HS-27A (cell line): ENCODE measurements around the gene THSD1.

Experiments
- DNase-seq: peaks from one replicate; pipeline ENCODE4 v3.0.0-alpha.2; 2012; ENCODE audit warnings: low read depth, missing footprints

THSD1 gene

GRCh38 chr13:52405767-52406494, at the start of gene THSD1:
Gene THSD1, minus strand, starts transcription at chr13:52406172. Its CDS starts 3,572 bp downstream, at chr13:52402600.
- DNase-seq = no peak

- no peak for DNase-seq
Observed at GRCh38 chr13:52455677-52456041, 49.7 kb upstream of the THSD1 start.

DNA sequence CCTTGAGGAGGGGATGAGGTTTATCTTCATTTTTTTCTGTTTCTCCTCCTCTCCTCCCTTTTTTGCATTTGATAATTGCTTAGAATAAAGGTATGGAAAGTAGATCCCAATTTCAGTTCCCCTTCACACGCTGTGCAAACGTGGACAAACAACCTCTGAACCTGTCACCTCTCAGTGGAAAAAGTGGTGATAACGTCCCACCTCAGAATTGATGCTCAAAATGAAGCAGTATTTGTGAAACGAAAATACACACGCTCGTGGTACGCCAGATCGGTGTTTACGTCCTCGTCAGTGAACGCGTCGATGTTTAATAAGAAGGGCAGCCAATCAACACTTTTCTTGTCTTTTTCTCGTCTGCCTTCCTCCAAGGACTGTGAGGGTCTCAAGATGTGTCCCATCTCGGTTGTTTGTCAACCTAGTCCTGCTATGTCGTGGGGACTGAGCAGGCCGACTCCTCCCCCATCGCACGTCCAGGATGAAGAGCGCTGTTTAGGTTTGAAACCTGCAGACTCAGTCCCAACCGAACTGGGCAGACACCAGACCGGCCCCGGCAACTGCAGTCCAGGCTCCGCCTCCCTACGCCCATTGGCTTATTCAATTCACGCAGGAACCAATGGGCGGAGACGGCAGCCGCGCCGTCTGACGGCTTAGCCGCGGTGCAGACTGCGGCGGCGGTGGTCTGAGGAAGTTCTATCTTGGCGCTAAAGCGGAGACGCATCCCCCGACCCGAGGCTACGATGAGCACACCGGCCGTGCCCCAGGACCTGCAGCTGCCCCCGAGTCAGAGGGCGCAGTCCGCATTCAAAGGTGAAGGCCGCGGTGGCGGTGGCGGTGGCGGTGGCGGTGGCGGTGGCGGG, 49.1 kb upstream of the THSD1 start, which contains the start of gene CKAP2:
Gene CKAP2, plus strand, starts transcription at position 659 of the 857 bp plus-strand sequence. Its CDS starts 79 bp downstream, at position 738.
- DNase-seq = peak; percentile 85

GRCh38 chr13:52454459-52454819, 48.5 kb upstream of the THSD1 start:
- no peak for DNase-seq

GRCh38 chr13:52452470-52452869, 46.5 kb upstream of the THSD1 start:
- no peak for DNase-seq

GRCh38 chr13:52451135-52451804, 45.3 kb upstream of the THSD1 start:
- no peak for DNase-seq

DNA sequence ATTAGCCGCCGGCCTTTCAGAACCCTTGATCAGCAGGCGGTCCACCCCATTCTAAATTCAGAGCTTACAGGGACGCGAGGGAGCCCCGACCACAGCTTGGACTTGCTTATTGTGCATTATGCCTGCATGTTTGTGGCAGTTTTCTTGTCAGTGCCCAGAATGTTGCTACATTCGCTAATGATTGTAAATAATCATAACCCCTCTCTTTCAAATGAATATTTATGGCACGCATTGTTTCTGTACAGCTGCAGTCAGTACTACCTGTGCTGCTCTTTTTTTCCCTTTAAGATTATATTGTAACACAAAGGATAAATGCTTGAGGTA, 44.8 kb upstream of the THSD1 start:
- DNase-seq = no peak

GRCh38 chr13:52450012-52450792, 44.2 kb upstream of the THSD1 start, which contains the start of gene VPS36:
Gene VPS36, minus strand, starts transcription at chr13:52450634. Its CDS starts 40 bp downstream, at chr13:52450594.
- DNase-seq = peak; percentile 61

DNA sequence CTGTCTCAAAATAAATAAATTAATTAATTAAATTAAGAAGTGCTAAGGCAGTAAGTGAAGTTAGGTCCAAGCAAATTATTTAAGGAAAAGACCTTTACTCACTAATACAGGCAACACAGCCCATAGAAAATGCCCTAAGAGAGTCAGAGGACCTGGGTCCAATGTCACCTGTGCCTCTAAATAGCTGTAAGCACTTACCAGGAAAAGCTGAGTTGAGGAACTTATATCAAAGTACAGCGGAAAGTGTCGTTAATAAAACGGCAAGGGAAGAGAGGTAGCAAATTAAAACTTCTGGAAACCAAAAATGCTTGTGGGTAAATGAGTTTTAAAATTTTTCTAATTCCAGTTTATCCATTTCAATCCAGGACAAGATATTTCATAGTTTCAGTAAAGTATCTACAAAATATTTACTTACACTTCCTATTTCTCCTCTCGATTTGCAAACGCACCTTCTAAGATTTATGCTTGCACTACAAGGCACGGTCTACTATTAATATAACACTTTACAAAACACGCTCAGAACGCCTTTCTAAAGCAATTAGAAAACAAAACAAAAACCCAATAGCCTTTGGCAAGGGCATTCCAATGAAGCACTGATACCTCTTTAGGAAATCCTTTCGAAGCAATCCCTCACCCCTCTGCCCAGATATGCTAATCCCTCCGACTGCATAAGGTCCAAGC, 43.5 kb upstream of the THSD1 start:
- DNase-seq = no peak

DNA sequence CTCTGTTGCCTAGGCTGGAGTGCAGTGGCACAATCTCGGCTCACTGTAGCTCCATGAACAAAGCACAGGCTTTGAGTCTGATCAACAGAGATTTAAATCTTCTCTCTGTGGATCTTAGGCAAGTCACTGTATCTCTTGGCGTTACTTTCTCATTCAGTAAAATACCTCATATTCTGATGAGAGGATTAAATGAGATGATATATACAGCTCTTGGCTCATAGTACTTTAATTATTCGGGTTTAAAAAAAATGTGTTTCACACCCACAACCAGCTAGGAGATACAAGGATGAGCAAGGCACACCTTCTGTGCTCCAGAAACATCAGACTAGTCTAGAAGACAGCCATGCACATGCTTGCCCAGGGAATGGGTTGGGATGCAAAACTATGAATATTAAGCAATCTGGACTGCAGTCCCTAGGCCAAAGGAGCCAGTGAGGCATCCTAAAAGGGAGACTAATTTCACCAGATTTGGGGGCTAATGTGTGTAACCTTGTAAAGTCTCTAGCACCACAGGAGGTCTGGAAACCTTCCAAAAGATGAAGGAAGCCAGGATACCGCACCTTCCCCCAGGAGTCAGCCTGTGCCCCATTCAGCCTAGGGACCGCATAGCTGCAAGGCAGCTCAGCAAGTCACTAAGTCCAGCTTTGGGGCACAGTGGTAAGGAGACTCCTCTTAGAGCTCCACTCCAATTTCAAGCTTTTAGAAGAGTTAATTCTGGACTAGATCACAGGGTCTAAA, 42.0 kb upstream of the THSD1 start:
- no peak for DNase-seq

DNA sequence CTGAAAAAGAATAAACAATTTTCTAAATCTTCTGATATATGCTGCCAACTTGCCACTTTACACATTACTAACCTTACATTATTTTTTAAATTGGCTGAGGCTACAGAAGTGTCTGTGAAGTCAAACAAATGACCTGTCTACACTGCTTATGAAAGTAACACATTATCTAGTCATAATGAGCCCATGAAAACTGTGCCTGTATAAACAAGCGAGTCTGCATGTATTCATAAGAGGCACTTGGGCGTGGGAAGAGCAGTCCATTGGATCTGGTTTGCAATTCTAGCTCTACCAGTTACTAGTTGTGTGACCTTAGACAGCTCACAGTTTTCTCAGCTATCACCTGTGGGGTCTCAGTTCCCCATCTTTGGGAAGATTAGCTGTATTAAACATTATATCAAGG, 41.4 kb upstream of the THSD1 start:
- DNase-seq = no peak

GRCh38 chr13:52446265-52446664, 40.3 kb upstream of the THSD1 start:
- no peak for DNase-seq

- no peak for DNase-seq
Observed at GRCh38 chr13:52432456-52432855, 26.5 kb upstream of the THSD1 start.

- no peak for DNase-seq
Observed at GRCh38 chr13:52428295-52428694, 22.3 kb upstream of the THSD1 start.

DNA sequence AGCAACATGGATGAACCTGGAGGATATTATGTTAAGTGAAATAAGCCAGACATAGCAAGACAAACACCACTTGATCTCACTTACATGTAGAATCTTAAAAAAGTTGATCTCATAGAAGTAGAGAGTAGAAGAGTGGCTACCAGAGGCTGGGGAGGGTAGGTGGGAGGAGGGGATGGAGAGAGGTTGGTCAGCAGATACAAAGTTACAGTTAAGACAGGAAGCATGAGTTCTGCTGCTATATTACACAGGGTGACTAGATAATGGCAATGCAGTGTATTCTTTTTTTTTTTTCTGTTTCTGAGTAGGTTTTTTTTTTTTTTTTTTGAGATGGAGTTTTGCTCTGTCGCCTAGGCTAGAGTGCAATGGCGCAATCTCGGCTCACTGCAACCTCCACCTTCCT, 15.2 kb upstream of the THSD1 start:
- no peak for DNase-seq

DNA sequence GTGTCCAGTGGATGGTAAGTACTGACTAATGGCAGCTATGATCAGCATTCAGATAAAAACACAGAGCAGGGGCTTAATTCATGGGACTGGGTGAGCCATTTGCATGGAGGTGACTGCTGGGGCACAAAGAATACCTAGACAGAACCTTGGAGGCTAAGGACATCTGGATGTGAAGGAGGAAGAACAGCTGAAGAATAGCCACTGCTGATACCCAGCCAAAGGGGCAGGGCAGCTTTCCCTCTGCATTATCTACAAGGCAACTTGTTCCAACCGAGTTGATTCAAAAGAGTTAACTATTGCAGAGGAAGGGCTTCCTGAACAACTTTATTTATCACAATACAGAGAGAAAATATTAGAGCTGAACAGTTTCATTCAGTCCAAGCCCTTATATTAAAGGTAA, 13.1 kb upstream of the THSD1 start:
- no peak for DNase-seq

DNA sequence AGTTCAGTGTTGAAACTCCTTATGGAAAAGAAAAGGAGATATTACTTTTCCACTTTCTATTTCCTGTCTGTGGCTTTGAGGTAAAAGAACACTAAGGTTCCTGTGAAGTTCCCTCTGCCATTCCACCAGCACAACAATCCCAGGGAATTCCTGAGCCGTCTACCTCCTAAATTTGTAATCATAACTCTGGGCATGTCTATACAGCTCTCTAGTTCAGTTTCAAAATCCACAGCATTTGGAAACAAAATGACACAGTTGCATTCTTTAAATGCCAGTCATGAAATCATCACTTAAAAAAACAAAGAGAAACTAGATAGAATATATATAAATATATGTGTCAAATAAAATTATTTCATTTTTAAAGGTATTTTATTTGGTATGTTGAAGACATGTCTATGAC, 9.0 kb upstream of the THSD1 start:
- peak; percentile 20 for DNase-seq

GRCh38 chr13:52414051-52414450, 8.1 kb upstream of the THSD1 start:
- DNase-seq = no peak

DNA sequence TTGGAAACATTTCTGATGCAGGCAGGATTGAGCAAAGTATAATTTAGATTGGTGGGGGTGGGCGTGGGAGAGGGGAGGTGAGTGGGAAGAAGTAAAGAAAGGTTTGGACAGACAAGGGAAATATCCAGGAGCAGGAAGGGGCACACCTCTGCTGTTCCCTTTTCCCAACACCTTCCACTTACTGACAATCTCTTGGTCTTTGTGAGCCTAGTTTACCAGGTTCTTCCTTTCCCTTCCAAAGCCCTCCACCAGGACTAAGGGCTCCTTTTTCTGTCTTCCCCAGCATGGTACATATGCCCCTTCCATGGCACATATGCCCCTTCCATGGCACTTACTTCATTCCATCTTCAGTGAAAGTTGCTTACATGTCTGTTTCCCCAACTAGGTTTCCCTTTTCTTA, 6.2 kb upstream of the THSD1 start:
- DNase-seq = no peak

GRCh38 chr13:52411629-52412028, 5.7 kb upstream of the THSD1 start:
- DNase-seq = no peak
